HG03378 (cell line): Measurements from ENCODE around the gene LEMD3.

ENCODE experiments used
- ATAC-seq: cut with Tn5 transposase; IDR thresholded peaks from one replicate; pipeline ENCODE4 v1.9.1; 2021; ENCODE audit warnings: mild to moderate bottlenecking, moderate library complexity; ENCODE audit not compliant: unreplicated experiment

LEMD3 gene

DNA sequence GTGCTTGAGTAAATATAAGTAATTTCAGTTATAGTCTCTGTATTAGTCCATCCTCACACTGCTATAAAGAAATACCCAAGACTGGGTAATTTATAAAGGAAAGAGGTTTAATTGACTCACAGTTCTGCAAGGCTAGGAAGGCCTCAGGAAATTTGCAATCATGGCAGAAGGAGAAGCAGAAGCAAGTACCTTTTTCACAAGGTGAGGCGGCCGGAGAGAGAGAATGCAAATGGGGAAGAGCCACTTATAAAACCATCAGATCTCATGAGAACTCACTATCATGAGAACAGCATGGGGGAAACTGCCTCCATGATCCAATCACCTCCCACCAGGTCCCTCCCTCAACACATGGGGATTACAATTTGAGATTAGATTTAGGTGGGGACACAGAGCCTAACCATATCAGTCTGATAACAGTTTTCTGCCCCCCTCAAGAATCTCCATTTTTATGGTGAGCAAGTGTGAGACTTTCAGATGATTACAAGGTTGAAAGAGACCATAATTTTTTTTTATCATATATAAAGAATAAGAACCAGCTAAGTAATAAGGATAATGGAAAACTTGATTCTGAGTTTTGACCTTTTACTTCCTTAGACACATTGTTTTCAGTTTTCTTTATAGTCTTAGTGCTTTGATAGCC is 35.6 kb downstream of the LEMD3 start:
- no peak for ATAC-seq

GRCh38 chr12:65205886-65206285 is 36.5 kb downstream of the LEMD3 start:
- ATAC-seq = no peak

- ATAC-seq = no peak
Measured at GRCh38 chr12:65208125-65208524, 38.7 kb downstream of the LEMD3 start.

- no peak for ATAC-seq
Measured at GRCh38 chr12:65208964-65209654, 39.7 kb downstream of the LEMD3 start.

GRCh38 chr12:65209655-65210043 is 40.3 kb downstream of the LEMD3 start:
- ATAC-seq = peak; percentile 87

DNA sequence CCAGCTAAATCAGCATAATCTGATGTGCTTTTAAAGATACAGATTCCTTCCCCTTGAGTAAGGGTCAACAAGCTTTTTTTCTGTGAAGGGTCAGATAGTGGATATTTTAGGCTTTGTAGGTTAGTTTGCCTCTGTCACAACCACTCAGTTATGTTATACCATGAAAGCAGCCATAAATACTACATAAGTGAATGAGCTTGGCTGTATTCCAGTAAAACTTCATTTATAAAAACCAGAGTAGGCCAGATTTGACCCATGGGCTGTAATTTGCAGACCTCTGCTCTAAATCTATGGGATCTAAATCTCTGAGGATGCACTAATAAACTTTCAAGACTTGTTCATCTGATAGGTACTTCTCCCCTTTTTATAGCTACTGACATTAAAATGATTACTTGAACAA is 47.7 kb downstream of the LEMD3 start:
- ATAC-seq = no peak

- no peak for ATAC-seq
Measured at GRCh38 chr12:65220761-65221160, 51.4 kb downstream of the LEMD3 start.

- no peak for ATAC-seq
Measured at GRCh38 chr12:65229441-65229840, 60.1 kb downstream of the LEMD3 start.

- ATAC-seq = no peak
Measured at GRCh38 chr12:65232476-65233077, 63.2 kb downstream of the LEMD3 start.

DNA sequence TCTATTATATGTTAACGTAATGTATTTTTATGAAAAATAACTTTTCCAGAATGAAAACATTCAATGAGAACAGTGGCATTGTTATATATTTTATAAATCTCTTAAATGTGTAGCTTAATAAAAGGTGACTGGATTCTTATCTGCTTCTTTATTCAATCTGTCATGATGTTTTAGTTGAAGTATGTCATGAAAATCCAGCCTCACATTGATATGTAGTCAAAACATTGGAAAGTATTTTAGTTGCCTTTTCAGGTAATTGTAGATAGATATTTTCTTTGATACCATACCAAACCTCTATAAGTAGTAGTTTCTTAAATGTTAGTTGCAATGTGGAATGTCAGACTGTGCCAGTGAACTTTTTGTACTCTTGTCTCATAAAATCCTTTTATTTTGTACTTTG is 67.8 kb downstream of the LEMD3 start:
- ATAC-seq = no peak

DNA sequence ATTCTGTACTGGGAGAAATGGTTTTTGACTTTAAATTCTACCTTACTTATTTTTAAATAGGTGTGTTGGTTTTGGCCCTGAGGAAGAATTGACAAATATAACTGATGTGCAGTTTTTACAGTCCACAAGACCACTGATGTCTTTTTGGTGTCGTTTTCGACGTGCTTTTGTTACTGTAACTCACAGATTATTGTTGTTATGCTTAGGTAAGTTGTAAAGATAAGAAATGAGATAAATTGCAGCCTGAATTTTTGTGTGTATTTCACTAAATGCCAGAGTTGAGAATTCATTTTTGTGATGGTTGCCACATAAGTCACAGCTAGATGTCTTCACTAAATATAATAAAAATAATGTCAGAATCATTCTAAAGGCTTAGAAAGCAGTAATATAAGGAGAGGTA is 69.2 kb downstream of the LEMD3 start:
- no peak for ATAC-seq

- no peak for ATAC-seq
Measured at GRCh38 chr12:65248656-65249633, 79.6 kb downstream of the LEMD3 start.

- ATAC-seq = no peak
Measured at GRCh38 chr12:65252515-65252914, 83.1 kb downstream of the LEMD3 start.

DNA sequence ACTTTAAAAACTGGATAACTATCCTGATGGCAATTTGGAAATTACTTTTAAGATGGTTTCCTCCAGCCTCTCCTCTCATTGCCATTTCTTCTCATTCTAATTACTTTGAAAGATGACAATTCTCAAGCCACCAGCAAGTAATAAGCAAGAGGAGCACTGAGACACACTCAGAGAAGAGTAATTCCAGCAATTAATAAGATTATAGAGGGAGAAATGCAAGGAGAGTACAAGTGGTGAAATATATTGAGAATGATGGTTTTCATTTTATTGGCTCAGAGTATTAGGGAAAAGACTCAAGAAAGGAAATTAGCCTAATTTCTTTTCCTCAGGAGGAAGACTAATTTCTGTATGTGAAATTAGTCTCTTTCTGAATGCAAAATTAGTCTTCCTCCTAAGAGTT is 88.6 kb downstream of the LEMD3 start:
- no peak for ATAC-seq

GRCh38 chr12:65259501-65259900 is 90.1 kb downstream of the LEMD3 start:
- peak; percentile 91 for ATAC-seq

GRCh38 chr12:65263777-65264176 is 94.4 kb downstream of the LEMD3 start:
- no peak for ATAC-seq

DNA sequence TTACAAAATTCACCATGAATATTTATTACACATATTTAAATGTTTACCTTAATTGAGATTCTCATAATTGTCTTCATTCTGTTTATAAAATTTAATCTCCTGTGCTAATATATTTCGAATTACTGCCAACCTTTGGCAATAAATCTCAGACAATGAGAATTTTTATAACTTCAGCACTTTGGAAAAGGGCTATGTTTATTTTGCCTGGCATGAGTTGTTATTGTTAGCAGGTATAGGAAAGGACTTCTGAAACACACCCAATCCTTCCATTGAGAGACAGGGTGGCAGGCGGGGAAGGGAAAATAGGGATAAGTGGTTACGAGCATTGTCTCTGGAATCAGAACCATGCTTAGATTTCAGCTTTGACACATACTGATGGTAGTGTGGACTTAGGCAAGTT is 97.0 kb downstream of the LEMD3 start:
- ATAC-seq = no peak

- no peak for ATAC-seq
Measured at GRCh38 chr12:65269603-65270002, 100.2 kb downstream of the LEMD3 start.

DNA sequence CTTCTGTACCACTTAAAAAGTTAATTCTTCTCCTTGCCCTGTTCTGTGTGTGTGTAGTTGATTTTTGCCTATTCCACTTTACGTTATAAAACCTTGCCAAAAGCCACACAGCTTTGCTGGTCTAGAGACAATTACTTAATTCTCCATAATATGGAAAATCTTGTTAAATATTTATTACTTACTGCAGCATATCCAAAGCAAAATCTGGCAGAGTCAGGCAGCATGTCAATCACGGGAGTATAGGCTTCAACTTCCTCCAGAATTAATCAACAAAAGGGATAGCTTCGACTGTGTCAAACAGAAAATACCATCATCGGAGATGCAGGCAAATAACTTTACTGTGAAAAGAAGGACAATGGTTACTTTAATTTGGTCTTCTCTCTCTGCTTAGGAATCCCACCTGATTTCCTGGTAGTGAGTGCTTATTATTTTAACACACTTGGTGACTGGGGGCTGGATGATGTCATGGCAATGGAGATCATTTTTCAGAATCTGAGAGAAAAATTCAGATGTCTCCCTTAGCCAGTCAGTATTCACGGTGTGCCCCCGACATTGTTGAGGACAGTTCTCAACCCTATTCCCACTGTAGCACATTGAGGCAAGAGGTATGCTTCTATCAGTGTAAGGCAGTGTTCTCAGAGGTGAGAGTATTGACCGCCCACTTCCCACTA is 105.4 kb downstream of the LEMD3 start:
- ATAC-seq = no peak

- ATAC-seq = no peak
Measured at GRCh38 chr12:65275627-65276026, 106.2 kb downstream of the LEMD3 start.
